Measurements from ENCODE around the gene VILL. TPM values are rescaled to one million over a fixed set of nuclear protein-coding genes. Genes with fewer than 3 reads are reported as not detected.

VILL gene
- total and polyA plus RNA-seq, 4 donors, result 10.2 to 32.3 (median 22.5) TPM

- Histone ChIP-seq H3K27me3 (ENCODE audit: control insufficient read depth in 3 of 3, insufficient read depth in 3 of 3, low read length in 2 of 3) (no peaks in the 10 kb centered on the region), H3K9ac (ENCODE audit: insufficient read depth in 1 of 2, low read length in 2 of 2) (no peak overlapping the region), H3K4me3 (no peak overlapping the region), H3K4me1 (ENCODE audit: control insufficient read depth in 5 of 5, insufficient read depth in 5 of 5, low read length in 5 of 5) (no peaks in the 10 kb centered on the region), H3K36me3 (ENCODE audit: control insufficient read depth in 4 of 4, insufficient read depth in 4 of 4, low read length in 4 of 4) (peaks cover 3 to 28% (median 26%) of the 10 kb centered on the region in 4 donors), H3K9me3 (ENCODE audit: control insufficient read depth in 4 of 4, insufficient read depth in 3 of 4, low read length in 3 of 4) (peaks cover 0 to 9% (median 0%) of the 10 kb centered on the region in 4 donors), H3K27ac (ENCODE audit: low read depth in 1 of 2, low read length in 1 of 2) (no peak overlapping the region)
- no peak for TF ChIP-seq CTCF (IDR thresholded peaks at IDR 0.05; ENCODE audit: control extremely low read depth, extremely low read depth)
- ATAC-seq (ENCODE audit: insufficient read depth, low FRiP score), result no peak
- no peak for DNase-seq
- WGBS, 2 donors, result 80 to 90% methylated on average over 6 of the region's 6 CpGs
Measured at GRCh38 chr3:38016847-38017444, 26.4 kb downstream of the VILL start.

GRCh38 chr3:38017445-38018295 is 27.1 kb downstream of the VILL start:
- Histone ChIP-seq H3K27ac (ENCODE audit: low read depth in 1 of 2, low read length in 1 of 2) (no peak overlapping the region), H3K4me3 (no peak overlapping the region), H3K9ac (ENCODE audit: insufficient read depth in 1 of 2, low read length in 2 of 2) (no peak overlapping the region), H3K4me1 (ENCODE audit: control insufficient read depth in 5 of 5, insufficient read depth in 5 of 5, low read length in 5 of 5) (peaks cover 0 to 7% (median 0%) of the 10 kb centered on the region in 5 donors), H3K27me3 (ENCODE audit: control insufficient read depth in 3 of 3, insufficient read depth in 3 of 3, low read length in 2 of 3) (no peaks in the 10 kb centered on the region), H3K9me3 (ENCODE audit: control insufficient read depth in 4 of 4, insufficient read depth in 3 of 4, low read length in 3 of 4) (peaks cover 0 to 9% (median 0%) of the 10 kb centered on the region in 4 donors), H3K36me3 (ENCODE audit: control insufficient read depth in 4 of 4, insufficient read depth in 4 of 4, low read length in 4 of 4) (peaks cover 3 to 28% (median 26%) of the 10 kb centered on the region in 4 donors)
- no peak for TF ChIP-seq CTCF (IDR thresholded peaks at IDR 0.05; ENCODE audit: control extremely low read depth, extremely low read depth)
- DNase-seq (no peak), ATAC-seq (ENCODE audit: insufficient read depth, low FRiP score) (no peak)
- 90 to 95% methylated on average over 9 of the region's 9 CpGs for WGBS, 2 donors

- no peak for DNase-seq
- no peak overlapping the region for H3K9ac ChIP-seq (ENCODE audit: insufficient read depth in 1 of 2, low read length in 2 of 2)
- H3K4me1 ChIP-seq (ENCODE audit: control insufficient read depth in 5 of 5, insufficient read depth in 5 of 5, low read length in 5 of 5), result peaks cover 0 to 11% (median 2%) of the 10 kb centered on the region in 5 donors
- no peak for TF ChIP-seq CTCF (IDR thresholded peaks at IDR 0.05; ENCODE audit: control extremely low read depth, extremely low read depth)
- H3K4me3 ChIP-seq, result no peak overlapping the region
- no peak overlapping the region for H3K27ac ChIP-seq (ENCODE audit: low read depth in 1 of 2, low read length in 1 of 2)
- no peaks in the 10 kb centered on the region for H3K27me3 ChIP-seq (ENCODE audit: control insufficient read depth in 3 of 3, insufficient read depth in 3 of 3, low read length in 2 of 3)
- 73 to 88% methylated on average over 13 of the region's 13 CpGs for WGBS, 2 donors
- H3K36me3 ChIP-seq (ENCODE audit: control insufficient read depth in 4 of 4, insufficient read depth in 4 of 4, low read length in 4 of 4), result peaks cover 3 to 28% (median 26%) of the 10 kb centered on the region in 4 donors
- peaks cover 0 to 9% (median 0%) of the 10 kb centered on the region in 4 donors for H3K9me3 ChIP-seq (ENCODE audit: control insufficient read depth in 4 of 4, insufficient read depth in 3 of 4, low read length in 3 of 4)
- ATAC-seq (ENCODE audit: insufficient read depth, low FRiP score), result no peak
Measured at GRCh38 chr3:38018296-38019266, 28.0 kb downstream of the VILL start.

All from lung (tissue), 12 donors.